ENCODE data around the gene LIPG. TPM values are rescaled to one million over a fixed set of nuclear protein-coding genes. Genes with fewer than 3 reads are reported as not detected.
A peak's percentile ranks its signal among the peaks of the same experiment; 100 is the strongest.

Gene LIPG
- polyA plus RNA-seq, 1 donor, result 4.2 TPM

GRCh38 chr18:49546719-49547273, 15.1 kb upstream of the LIPG start:
- DNase-seq, result no peak

- no peak for DNase-seq
These were observed 14.2 kb upstream of the LIPG start for GRCh38 chr18:49547701-49548100.

GRCh38 chr18:49548229-49548636, 13.6 kb upstream of the LIPG start:
- DNase-seq, result no peak

GRCh38 chr18:49550621-49551339, 11.1 kb upstream of the LIPG start:
- no peak for DNase-seq

GRCh38 chr18:49553003-49553402, 8.9 kb upstream of the LIPG start:
- no peak for DNase-seq

- no peak for DNase-seq
These were observed 6.2 kb upstream of the LIPG start for GRCh38 chr18:49555641-49556040.

- no peak for DNase-seq
These were observed 3.5 kb upstream of the LIPG start for GRCh38 chr18:49558356-49558755.

GRCh38 chr18:49559326-49559931, 2.4 kb upstream of the LIPG start:
- DNase-seq, result peak; percentile 34

- DNase-seq, result no peak
These were observed 1.6 kb upstream of the LIPG start for GRCh38 chr18:49560277-49560623.

GRCh38 chr18:49560624-49561288, 1.1 kb upstream of the LIPG start:
- DNase-seq, result peak; percentile 54

- DNase-seq, result no peak
These were observed 748 bp downstream of the LIPG start for GRCh38 chr18:49562481-49563129.

GRCh38 chr18:49563130-49563540, 1.3 kb downstream of the LIPG start:
- DNase-seq, result no peak

GRCh38 chr18:49563701-49564517, 2.1 kb downstream of the LIPG start:
- no peak for DNase-seq

- DNase-seq, result no peak
These were observed 2.6 kb downstream of the LIPG start for GRCh38 chr18:49564518-49564834.

- no peak for DNase-seq
These were observed 3.2 kb downstream of the LIPG start for GRCh38 chr18:49565101-49565500.

GRCh38 chr18:49565612-49566011, 3.8 kb downstream of the LIPG start:
- no peak for DNase-seq

- DNase-seq, result no peak
These were observed 4.4 kb downstream of the LIPG start for GRCh38 chr18:49566217-49566770.

- DNase-seq, result no peak
These were observed 5.1 kb downstream of the LIPG start for GRCh38 chr18:49566985-49567384.

- DNase-seq, result no peak
These were observed 7.9 kb downstream of the LIPG start for GRCh38 chr18:49569724-49570123.

GRCh38 chr18:49570836-49571235, 9.0 kb downstream of the LIPG start:
- no peak for DNase-seq

GRCh38 chr18:49572611-49573345, 10.9 kb downstream of the LIPG start:
- no peak for DNase-seq
